ENCODE results near the gene ANAPC1.

Gene ANAPC1

GRCh38 chr2:111897924-111898702 is 14.1 kb upstream of the ANAPC1 start, which contains the start of gene MERTK (continued):
- TF ChIP-seq AEBP2 (tag by site-specific recombination; IDR thresholded peaks at IDR 0.05; ENCODE audit: borderline replicate concordance) (no peak), ZNF433 (tag by site-specific recombination; IDR thresholded peaks at IDR 0.05; ENCODE audit: low read depth) (no peak), ZNF24 (tag by site-specific recombination; IDR thresholded peaks at IDR 0.05) (0 out of 2 replicates have a peak, but pooled peaks have one; percentile 23), ELK4 (IDR thresholded peaks at IDR 0.05; ENCODE audit: borderline replicate concordance, low read depth, low read length) (no peak), ZNF558 (tag by site-specific recombination; IDR thresholded peaks at IDR 0.05) (no peak), TSHZ1 (tag by site-specific recombination; IDR thresholded peaks at IDR 0.05; ENCODE audit: borderline replicate concordance) (no peak), ZBTB1 (tag by site-specific recombination; IDR thresholded peaks at IDR 0.05) (no peak), ZNF529 (tag by site-specific recombination; IDR thresholded peaks at IDR 0.05; ENCODE audit: insufficient replicate concordance) (no peak), ZNF48 (tag by site-specific recombination; IDR thresholded peaks at IDR 0.05) (no peak), ZNF416 (tag by site-specific recombination; IDR thresholded peaks at IDR 0.05) (no peak), ZNF335 (tag by site-specific recombination; conservative IDR thresholded peaks at IDR 0.05) (peak; percentile 55; the same call in 1 of the 2 replicates), PBX3 (CRISPR knock-in tag; IDR thresholded peaks at IDR 0.05) (no peak), ZNF18 (tag by site-specific recombination; IDR thresholded peaks at IDR 0.05) (no peak), YY1 (tag by site-specific recombination; IDR thresholded peaks at IDR 0.05) (0 out of 2 replicates have a peak, but pooled peaks have one; percentile 11), ZBTB48 (tag by site-specific recombination; IDR thresholded peaks at IDR 0.05) (peak; percentile 58; the same call in 1 of the 2 replicates), ZBTB7A (tag by site-specific recombination; IDR thresholded peaks at IDR 0.05; ENCODE audit: low read depth) (peak; percentile 70; the same call in 1 of the 2 replicates), ZNF514 (tag by site-specific recombination; IDR thresholded peaks at IDR 0.05) (no peak), IKZF3 (tag by site-specific recombination; IDR thresholded peaks at IDR 0.05) (no peak), KLF16 (tag by site-specific recombination; IDR thresholded peaks at IDR 0.05) (peak; percentile 89), ZNF146 (tag by site-specific recombination; IDR thresholded peaks at IDR 0.05) (no peak), ZNF140 (tag by site-specific recombination; IDR thresholded peaks at IDR 0.05) (peak; percentile 73), ZNF701 (tag by site-specific recombination; IDR thresholded peaks at IDR 0.05) (no peak), BCL11A (tag by site-specific recombination; IDR thresholded peaks at IDR 0.05; ENCODE audit: low read depth) (no peak), MYNN (tag by site-specific recombination; IDR thresholded peaks at IDR 0.05; ENCODE audit: borderline replicate concordance) (no peak), ZSCAN23 (tag by site-specific recombination; IDR thresholded peaks at IDR 0.05) (0 out of 2 replicates have a peak, but pooled peaks have one; percentile 29), ZFHX2 (tag by site-specific recombination; conservative IDR thresholded peaks at IDR 0.05) (peak; percentile 86), ZNF280C (tag by site-specific recombination; IDR thresholded peaks at IDR 0.05) (no peak)

All from HEK293 (cell line).